HG03280 (cell line): ENCODE results near the gene ADGRD1.

Source experiments
- ATAC-seq: cut with Tn5 transposase; IDR thresholded peaks from one replicate; pipeline ENCODE4 v1.9.1; 2021; ENCODE audit warnings: mild to moderate bottlenecking, moderate library complexity; ENCODE audit not compliant: unreplicated experiment

The ADGRD1 gene

DNA sequence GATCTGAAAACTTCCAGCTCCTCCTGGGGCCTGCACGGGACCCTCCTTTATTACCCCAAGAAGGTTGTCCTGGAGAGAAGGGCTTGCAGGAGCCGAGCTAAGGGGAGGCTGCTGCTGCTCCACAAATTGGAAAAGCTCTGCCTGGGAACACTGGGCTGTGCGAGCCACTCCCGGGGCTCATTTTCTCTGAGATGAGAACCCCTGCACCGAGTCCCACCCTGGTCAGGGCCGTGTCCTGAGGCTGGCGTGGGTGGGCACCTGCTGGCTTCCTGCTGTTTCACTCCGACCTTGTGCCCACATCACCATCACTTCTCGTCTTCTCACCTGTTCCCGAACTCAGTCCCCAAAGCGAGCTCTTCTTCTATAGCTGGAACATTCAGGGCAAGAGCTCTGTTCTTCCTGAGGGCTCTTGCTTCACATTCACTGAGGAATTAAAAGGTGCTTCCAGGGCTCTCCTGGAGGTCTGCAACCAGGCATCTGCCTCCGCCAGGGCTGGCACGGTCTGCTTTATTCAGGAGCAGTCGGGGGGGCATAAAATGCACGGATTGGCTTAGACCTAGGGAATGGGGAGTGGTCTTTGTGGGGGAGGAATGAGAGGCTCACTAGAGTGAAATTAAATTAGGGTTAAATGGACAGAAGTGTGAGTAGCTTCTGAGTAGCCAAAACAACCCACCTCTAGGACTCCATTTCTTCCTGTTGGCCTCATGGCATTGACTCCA is 98.5 kb downstream of the ADGRD1 start:
- no peak for ATAC-seq

DNA sequence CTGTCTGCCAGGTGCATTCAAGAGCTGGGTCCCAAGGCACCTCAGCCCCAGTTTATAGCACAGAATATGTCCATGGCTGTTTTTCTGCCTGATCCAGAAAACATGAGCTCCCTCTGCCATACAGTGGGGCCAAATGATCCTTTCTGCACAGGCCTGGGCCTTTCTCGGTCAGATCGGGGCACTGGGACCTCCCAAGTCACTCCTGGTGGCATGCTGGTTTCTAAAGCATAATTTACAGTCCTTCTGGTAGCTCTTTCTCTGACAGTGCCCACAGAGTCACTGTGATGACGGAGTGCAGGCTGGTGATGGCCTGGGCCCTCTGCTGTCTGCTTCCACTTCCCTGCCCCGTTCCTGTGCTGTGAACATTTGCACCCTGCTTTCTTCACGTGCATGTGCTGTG is 99.2 kb downstream of the ADGRD1 start:
- no peak for ATAC-seq

DNA sequence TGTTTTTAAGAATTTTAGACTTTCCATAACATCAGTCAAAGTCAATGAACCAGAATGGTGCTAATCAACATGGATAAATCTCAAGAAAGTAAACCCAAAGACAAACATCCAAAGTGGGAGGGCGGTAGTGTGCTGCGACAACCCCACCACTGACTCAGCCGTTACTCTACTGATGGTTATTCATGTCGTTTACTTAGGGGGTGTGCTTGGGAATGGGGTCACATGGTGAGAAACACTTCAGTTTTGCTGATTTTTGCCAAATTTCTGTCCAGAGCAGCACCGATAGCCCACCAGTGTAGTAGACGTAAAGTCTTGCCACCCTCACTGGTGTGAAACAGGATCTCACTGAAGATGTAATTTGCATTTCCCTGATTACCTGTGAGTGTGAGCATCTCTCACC is 99.9 kb downstream of the ADGRD1 start:
- ATAC-seq = no peak

DNA sequence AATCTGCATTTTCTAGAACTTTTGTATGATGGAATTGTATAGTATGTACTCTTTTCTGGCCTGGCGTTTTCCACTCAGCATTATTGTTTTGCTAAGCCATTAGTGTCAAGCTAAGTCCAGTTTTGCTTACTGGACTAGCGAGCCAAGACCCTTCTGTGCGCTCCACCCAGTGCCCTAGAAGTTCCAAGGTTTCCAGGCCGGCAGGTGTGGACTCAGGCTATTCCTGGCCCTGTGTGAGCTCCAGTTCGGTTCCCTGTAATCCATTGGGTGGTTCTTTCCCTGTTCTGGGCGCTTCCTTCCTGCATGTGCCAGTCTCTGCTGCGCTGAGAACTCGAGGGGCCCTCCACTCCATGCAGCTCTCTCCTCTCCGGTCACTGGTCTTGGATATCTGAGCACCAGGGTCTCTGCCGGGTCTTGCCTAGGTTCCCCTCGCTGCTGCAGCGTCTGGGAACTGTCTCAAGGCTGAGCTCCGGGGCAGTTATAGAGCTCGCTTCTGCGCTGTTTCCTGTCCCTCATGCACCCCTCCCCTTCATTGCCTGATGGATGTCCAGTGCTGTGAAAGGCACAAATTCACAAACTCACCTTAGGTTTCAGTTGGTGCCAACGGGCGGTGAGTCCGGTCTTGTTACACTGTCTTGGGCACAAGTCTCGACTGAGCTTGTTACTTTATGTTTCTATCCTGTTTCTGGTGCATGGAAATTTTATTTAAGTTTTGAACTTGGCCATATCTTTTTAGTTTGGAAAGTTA is 100.8 kb downstream of the ADGRD1 start:
- no peak for ATAC-seq

DNA sequence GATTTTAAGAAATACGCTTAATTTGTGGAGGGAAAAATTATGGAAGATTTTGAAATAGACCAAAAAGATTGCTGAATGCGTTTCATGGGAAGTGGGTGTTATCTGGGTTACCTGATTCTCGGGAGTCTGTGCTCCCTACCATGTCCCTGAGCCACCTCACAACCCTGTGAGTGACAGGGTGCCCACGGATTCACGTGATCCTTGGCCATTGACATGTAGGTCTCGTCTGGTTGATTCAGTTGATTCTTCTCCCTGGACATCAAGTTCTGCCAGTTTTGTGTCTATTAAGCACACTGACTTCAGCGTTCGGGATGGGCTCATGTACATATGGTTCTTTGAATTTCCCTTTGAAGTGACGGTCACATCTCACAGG is 101.4 kb downstream of the ADGRD1 start:
- no peak for ATAC-seq

DNA sequence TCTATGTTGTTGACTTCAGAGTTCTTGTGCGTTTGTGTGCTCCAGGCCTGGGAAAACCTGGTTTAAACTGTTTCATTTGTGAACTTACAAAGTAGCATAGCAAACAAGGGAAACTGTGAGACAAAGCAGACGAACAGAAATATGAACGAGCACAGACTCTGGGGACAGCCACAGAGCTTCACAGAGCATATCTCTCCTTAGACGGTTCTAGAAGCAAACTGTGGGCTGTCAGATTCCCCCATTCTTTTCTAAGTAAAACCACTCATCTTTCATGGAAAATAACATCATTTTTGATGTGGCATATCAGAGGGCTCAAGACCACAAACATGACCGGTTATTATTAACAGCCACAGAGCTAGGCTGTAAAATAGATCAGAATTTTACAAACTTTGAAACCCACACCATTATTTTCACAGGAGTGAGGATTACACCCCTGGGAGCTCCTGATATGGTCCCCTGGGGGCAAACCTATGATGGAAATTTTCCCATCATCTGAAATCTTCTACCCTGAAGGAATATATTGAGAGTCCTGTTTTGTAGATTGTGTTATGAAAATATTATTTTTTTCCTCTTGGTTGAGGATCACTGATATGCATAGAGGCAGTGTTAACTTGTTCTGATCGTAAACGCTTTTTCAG is 102.0 kb downstream of the ADGRD1 start:
- ATAC-seq = no peak

DNA sequence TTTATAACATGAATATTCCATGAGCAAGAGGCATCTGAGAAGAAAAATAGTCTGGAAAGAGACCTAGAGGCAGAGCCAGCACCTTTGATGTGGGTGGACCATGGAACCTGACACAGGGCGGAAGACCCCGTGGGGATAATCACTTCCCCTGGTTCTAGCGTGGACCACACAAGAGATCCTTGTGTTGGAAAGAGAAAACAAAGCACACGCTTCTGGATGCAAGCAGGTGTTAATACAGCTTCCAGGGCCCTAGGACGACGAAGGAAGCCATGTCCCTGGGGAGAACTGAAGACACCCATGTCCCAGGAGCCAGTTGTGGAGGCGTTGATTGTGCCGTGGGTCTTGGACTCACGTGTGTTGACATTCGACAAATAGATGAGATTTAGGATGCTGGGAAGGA is 102.9 kb downstream of the ADGRD1 start:
- no peak for ATAC-seq

DNA sequence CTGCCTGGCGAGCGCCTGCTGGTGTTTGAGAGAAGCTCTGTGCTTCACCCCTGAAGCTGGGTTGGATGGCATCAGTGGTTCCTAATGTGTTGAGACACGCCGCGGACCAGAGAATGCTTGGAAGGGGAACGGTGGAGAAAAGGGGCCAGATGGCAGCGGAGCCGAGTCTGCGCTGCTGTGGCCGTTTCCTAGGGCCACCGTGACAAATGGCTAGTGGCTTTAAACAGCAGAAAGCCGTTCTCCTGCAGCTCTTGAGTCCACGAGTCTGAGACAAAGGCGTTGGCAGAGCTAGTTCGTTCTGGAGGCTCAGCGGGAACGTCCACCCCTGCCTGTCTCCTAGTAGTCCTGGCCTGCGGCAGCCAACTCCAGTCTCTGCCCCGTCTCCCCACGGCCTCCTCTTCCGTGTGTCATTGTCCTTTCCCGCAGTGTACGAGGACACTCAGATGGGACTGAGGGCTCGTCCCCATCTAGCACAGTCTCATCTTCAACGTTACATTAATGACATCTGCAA is 103.6 kb downstream of the ADGRD1 start:
- no peak for ATAC-seq

DNA sequence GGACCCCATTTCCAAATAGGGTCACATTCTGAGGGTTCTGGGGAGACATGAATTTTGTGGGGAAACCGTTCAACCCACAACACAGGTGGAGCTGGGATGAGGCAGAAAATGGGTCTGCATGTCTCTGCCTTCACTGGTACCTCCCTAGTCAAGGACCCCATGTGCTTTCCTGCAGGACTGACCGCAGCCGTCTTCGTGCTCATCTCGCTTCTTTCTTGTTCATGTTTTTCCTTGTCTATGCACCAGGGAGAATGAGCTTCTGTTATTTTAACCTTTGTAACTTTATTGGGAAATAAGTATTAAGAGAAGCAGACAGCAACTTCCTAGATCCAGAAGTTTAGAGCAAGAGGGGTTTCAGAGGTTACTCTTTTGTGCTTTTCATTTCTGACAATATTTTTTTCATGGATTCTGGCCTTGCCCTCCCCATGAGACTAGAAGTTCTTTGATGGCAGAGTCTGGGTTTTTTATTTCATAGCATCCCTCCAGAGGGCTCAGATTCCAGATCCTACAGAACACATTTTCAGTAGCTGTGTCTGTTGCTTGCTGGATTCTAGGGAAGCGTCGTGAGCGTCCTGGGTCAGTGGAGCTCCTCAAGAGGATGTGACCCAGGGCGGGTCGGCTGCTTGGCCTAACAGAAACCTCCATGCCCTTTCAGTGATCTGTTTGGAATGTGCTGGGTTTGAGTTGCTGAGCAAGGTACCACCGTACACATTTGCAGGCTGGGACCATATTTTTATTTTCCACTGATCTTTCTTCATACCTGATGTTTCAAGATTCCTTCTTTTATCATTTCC is 104.2 kb downstream of the ADGRD1 start:
- ATAC-seq = no peak

DNA sequence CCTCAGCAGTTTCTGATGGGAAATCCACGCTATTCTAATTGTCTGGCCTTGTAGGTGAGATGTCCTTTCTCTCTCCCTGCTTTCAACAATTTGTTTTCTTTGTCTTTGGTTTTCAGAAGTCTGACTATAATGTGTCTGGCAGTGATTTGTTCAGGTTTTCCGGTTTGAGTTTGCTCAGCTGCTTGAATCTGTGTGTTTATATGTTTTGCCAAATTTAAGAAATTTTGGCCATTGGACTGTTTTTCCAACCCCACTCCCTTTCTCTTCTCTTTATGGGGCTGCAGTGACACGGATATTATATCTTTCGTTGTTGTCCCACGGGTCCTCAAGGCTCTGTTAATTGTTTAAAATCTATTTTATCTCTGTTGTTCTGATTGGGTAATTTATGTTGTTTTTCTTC is 105.0 kb downstream of the ADGRD1 start:
- no peak for ATAC-seq

DNA sequence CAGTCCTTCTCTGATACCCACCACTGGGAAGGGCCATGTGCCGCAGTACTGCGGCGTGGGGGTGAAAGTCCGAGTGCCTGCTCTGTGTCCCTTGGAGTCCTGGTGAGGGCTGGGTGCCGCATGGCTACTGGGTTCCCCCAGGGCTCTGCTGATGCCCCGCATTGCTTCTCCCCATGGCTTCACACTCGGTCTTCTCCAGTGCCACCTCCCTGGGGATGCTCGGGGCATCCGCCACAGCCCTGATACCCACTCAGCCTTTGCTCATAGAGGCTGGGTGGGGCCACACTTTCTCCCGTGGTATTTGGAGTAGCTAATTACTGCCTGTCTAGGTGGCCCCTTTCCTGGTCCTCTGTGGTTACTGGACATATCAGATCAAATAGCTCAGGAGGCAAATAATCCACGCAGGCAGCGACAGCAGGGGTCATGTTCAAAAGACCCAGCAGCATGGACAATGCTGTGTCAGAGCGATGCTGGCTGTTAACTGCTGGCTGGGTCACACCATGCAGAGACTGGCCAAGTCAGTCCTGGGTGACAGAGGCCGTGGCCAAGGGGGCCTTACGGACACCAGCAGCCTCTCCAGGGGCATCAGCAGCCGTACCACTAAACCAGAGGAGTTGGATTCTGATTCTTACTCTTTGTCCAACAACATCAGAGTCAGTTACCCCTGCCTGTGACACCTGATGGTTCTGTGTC is 106.5 kb downstream of the ADGRD1 start:
- ATAC-seq = no peak

DNA sequence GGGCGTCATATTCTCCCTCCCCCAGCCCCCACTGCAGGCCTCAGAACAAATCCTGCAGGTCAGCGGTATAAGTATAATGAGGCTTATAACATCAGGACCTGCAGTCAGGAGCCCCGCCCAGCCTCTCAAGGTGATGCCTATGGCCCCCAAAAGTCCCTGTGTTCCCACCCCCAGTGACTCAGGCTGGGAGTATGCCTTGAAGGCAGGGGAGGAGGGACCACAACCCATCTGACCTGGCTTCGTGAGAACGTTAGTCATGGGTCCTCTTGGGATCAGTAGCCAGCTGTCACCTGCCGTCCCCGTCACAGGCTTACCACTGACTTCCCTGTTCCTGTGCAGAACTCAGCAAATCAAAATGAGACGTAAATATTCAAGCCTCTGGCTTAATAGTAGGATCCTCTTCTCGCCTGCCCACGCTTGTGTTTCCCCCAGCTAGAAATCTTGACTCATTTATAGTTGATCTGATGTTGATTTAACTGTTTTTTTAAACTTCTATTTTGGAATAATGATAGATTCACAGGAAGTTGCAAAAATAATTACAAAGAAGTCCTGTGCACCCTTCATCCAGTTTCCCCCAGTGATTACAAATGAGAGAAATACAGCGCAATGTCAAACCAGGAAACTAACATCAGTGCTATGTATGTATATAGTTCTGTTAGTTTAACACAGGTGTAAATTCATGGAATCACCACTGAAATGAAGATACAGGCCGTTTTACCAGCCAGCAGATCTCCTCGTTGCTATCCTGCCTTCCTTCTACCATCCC is 107.5 kb downstream of the ADGRD1 start:
- ATAC-seq = no peak

DNA sequence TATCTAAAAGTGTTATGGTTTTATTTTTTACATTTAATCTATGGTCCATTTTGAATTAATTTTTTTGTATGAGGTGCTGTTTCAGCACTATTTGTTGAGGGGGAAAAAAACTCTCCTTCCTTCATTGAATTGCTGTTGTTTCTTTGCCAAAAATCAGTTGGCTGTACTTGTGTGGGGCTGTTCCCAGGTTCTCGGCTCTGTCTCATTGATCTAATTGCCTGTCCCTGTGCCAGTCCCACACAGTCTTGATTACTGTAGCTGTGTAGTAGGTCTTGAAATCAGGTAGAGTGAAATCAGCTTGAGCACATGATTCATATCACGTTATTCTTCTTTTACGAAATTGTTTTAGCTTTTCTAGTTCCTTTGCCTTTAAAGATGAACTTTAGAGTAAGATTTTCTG is 109.7 kb downstream of the ADGRD1 start:
- no peak for ATAC-seq

DNA sequence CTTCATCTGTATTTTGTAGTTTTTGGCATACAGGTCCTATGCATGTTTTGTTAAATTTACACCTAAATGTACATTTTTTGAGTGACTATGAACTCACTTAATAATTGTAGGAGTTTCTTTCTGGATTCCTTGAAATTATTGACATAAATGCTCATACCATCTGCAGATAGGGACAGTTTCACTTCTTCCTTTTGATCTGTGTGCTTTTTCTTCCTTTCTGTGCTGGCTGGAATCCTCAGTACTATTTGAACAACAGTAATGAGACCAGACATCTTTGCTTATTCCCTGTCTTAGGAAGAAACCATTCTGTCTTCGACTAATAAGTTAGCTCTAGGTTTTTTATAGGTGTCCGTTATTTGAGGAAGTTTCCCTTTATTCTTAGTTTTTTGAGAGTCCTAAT is 110.3 kb downstream of the ADGRD1 start:
- no peak for ATAC-seq

DNA sequence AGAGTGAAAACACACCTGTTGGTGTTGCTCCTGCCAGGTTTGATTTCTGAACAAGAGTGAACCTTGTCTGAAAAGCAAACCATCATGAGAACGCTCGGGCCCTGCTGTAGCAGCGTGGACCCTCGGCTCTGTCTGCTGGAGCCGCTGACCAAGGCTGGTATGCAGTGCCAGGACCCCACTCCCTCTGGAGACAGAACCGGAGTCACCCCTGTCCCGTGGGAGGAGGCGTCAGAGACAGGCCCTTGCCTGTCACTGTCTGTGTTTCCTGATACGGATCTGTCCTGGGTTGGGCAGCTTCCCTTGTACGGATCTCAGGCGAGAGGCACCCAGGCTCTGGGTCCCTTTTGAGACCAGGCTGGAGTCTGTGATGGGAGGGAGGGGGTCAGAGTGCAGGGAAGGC is 111.6 kb downstream of the ADGRD1 start:
- no peak for ATAC-seq

DNA sequence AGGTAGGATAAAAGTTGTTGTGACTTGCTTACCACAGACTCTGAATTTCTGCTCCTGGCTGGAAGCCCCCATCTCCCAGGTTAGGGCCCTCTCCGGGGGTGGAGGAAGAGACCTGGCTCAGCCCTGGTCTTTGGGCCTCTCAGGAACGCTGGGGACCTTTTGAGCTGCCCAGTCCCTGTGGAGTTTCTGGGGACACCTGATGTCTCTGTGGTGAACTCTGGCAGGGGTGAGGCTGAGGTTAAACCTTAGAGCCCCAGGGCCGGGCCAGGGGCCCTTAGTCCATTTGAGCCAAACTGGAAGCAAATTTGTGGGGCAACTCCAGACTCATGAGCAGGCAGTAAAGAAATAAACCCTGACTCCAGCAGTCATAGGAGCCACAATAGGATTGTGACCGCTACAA is 112.1 kb downstream of the ADGRD1 start:
- ATAC-seq = no peak

DNA sequence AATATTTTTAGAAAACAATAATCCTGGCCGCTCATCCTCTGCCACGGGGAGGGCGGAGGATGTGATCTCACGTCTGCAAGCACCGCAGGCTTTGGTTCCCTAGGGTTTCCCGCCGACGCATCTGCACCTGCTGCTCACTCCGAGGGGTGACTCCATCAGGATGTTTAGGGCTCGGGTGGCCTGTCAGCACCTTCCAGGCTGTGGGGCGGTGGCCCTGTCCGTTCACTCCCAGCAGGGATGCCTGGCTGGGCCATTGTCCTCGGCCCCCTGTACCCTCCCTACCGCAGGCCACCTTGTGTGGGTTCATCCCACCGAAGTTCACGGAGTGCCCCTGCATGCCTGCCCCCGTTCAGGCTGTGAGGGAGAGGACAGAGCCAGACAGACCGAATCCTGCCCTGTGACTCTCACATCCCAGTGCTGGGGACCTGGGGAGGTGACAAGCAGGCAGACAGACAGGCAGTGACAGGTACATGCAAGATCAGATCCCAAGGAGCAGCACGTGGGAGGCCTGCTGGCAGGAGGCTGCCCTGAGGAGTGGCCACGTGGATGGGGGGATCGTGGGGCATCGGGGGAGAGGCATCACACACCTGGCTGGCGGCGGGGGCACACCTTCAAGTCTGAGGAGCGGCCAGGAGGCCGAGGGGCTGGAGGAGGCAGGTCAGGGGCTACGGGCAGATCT is 112.6 kb downstream of the ADGRD1 start:
- no peak for ATAC-seq

DNA sequence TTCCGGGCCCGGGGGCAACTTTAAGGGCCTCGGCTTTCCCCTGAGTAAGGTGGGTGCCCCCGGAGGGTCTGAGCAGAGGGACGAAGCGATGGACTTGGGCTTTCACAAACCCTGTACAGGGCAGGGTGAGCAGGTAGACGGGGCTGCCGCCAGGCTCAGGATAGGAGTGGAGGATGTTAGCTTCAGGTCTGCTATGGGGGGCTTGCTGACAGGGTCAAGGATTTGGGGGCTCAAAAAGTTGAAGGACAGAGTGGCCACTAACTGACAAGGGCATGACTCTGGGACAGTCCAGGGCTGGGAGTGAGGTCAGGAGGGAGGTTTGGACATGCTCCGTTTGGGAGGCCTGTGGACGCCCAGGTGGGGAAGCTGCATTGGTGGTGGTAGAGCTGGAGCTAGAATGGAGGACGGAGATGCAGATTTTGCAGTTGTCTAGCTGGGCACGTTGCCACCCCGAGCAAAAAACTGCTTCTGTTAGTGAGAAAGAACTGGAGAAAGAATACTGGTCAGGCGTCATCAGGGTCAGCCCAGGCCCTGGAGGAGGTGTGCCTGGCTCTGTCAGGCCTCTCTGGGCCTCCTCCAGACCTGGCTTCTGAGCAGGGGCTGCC is 113.3 kb downstream of the ADGRD1 start:
- no peak for ATAC-seq
